ENCODE measurements around the gene NRP2. TPM values are rescaled to one million over a fixed set of nuclear protein-coding genes. Genes with fewer than 3 reads are reported as not detected.

NRP2 gene
- total RNA-seq, 4 donors from 2014 or later: 41.1 to 119 (median 52.4) TPM

DNA sequence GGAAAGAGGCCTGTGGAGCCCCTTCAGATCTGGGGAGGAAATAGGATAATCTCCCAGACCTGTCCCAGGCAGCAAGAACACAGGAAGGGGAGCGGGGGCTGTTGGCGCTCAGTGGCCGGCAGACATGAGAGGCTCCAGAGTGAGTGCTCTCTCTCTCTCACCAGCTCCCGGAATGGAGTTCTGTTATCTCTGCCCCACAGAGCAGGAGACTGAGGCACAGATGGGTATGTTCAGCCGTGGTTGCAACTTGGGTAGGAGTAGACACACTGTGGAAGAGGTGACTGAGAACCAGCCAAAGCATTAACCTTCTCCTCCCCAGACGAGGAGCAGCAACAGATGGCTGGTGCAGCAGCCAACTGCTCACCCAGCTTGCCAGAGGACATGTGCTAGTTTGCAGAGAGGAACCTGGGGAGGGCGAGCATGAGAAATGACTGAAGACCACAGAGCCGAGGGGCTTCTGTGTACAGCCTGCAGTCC, 82.0 kb downstream of the NRP2 start:
- no peak for DNase-seq (ENCODE audit: low spot score)
- ATAC-seq (ENCODE audit: low FRiP score): no peak
- TF ChIP-seq, protein P1, sequence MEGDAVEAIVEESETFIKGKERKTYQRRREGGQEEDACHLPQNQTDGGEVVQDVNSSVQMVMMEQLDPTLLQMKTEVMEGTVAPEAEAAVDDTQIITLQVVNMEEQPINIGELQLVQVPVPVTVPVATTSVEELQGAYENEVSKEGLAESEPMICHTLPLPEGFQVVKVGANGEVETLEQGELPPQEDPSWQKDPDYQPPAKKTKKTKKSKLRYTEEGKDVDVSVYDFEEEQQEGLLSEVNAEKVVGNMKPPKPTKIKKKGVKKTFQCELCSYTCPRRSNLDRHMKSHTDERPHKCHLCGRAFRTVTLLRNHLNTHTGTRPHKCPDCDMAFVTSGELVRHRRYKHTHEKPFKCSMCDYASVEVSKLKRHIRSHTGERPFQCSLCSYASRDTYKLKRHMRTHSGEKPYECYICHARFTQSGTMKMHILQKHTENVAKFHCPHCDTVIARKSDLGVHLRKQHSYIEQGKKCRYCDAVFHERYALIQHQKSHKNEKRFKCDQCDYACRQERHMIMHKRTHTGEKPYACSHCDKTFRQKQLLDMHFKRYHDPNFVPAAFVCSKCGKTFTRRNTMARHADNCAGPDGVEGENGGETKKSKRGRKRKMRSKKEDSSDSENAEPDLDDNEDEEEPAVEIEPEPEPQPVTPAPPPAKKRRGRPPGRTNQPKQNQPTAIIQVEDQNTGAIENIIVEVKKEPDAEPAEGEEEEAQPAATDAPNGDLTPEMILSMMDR (IDR thresholded peaks at IDR 0.05): no peak

DNA sequence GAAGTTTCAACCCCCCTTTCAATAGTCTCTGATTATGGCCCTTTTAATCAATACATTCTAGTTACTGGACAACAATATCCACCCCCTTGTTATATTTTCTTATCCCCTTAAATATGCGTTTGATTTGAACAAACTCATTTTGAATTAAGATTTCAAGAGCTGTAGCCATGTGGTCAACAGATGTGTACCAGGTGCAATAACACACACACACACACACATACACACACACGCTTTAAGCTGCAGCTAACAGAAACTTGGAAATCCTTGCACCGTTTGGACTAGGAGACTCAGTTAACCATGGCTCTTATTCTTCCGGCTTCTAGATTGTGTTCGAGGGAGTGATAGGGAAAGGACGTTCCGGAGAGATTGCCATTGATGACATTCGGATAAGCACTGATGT, 82.8 kb downstream of the NRP2 start:
- no peak for DNase-seq (ENCODE audit: low spot score)
- TF ChIP-seq, protein P1 (IDR thresholded peaks at IDR 0.05): no peak
- ATAC-seq (ENCODE audit: low FRiP score): no peak

DNA sequence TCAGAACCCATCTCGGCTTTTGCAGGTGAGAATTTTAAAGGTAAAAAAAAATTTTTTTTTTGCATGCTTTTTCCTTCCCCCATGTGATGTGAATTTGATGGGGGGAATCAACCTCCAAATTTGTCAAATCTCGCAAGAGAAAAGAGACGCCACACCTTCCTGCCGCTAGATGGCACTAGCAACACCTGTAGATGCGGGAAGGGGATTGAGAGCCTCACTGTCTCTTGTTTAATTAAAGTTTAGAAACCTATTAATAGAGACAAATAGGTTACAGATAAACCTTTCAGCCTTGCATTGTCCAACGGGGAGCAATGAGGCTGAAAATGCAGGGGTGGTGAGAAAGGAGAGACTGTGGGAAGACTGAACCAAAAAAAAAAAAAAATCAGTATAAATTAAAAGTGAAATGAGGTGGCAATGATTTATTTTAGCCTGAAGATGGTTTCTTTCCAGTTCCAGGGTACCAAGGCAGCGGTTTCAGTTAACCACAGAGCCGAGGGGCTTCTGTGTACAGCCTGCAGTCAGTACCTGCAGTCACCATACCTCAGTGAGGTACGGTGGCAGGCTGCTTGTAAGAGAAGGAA, 84.6 kb downstream of the NRP2 start:
- TF ChIP-seq, protein P1 (IDR thresholded peaks at IDR 0.05): peak in 1 of 3 donors; percentile 41
- ATAC-seq (ENCODE audit: low FRiP score) (no peak), DNase-seq (ENCODE audit: low spot score) (peak; percentile 62)

DNA sequence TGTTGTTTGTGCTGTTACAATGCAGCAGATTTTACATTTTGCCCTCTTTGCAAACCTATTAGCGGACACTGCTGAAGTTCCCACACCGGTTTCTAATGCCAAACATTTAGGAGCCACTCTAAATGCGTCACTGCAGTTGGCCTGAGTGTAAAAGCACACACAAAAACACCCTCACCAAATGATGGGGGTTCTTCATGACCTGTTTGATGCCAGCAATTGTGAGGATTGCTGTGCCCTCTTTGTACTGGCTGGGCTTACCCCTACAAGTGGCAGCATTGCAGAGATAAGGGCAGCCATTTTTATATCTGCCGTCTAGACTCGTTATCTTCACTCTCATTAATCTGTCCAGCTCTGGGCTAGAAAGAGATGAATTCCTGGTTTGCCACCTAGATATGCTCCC, 85.3 kb downstream of the NRP2 start:
- ATAC-seq (ENCODE audit: low FRiP score): no peak
- TF ChIP-seq, protein P1 (IDR thresholded peaks at IDR 0.05): no peak
- no peak for DNase-seq (ENCODE audit: low spot score)

DNA sequence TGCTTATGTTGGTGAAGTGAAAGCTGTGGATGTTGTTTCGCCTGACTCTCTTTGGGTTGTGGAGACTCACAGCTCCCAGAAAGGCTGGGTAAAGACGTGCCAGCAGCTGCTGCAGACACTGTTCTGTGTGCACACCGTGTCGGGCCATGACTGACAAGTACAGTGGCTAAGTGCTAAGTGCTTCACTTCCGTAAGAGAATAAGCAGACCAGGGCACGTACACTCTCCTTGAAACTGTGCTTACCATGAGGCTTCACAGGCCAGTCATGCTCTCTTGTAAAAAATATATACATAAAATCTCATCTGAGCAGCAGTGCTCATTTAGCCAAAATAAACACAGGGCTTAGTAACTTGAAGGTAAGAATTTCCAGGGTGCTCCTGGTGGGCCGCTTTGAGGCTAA, 86.0 kb downstream of the NRP2 start:
- no peak for ATAC-seq (ENCODE audit: low FRiP score)
- DNase-seq (ENCODE audit: low spot score): no peak
- TF ChIP-seq, protein P1 (IDR thresholded peaks at IDR 0.05): no peak

DNA sequence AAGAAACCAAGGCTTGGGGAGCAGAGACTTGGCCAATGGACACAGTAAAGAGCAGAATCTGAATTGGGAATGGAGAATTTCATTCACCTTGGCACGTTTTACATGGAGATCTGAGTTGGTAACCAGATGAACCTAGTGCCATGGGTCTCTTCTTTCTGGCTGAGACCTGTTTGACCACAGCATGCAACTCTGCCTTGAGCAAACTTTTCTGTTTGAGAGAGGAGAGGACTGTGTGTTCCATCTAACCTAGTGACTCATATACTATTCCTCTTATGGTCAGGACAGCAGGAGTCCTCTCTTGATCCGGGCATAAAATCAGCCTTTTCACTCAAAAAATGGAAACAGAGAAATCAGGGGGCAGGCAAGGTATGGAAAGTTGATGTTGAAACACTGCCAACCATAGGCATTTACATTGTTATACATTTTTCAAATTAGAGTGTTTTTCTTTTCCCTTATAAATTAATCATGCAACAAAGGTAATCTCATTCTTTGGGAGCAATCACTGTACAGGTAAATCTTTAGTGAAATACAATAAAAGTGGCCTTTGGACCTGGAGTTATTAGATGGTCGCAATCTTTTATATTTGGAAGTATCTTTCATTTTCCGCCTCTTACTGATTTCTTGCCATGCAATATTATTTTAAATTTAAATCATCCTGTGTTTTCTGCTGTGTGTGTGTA, 86.7 kb downstream of the NRP2 start:
- DNase-seq (ENCODE audit: low spot score) (no peak), ATAC-seq (ENCODE audit: low FRiP score) (no peak)
- TF ChIP-seq, protein P1 (IDR thresholded peaks at IDR 0.05): no peak

DNA sequence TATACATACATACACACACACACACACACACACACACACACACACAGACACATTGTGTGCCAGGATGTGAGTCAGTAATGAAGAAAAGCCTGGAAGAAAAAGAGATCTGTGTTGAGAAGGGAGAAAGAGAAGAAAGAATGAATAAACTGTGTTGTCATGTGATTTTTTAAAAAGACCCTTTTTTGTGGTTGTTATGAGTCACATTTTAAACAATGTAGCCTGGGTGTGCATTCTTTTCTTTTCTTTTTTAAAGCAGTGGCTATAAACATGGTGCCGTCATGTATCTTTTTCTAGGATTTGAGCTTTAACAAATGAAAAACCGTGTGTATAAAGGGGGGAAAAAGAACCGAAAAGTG, 87.2 kb downstream of the NRP2 start:
- TF ChIP-seq, protein P1 (IDR thresholded peaks at IDR 0.05): no peak
- ATAC-seq (ENCODE audit: low FRiP score) (no peak), DNase-seq (ENCODE audit: low spot score) (no peak)

Measured in omental fat pad (tissue), 4 donors.